H1 (cell line): Measurements from ENCODE around the gene MGMT. TPM values are rescaled to one million over a fixed set of nuclear protein-coding genes. Genes with fewer than 3 reads are reported as not detected.

Experiments
- CTCF ChIA-PET: fragments of 300-600 bp; sonication (Branson Sonifier 250); formaldehyde crosslinking; loops from one replicate; lab custom pipeline; 2021; ENCODE audit not compliant: partially characterized antibody; lab: Charles Lee
- POLR2A ChIA-PET: fragments of 300-600 bp; sonication (Branson Sonifier 250); formaldehyde crosslinking; loops from one replicate; lab custom pipeline; 2021; ENCODE audit warnings: inconsistent platforms; ENCODE audit not compliant: partially characterized antibody; lab: Charles Lee
- DNase-seq, 2 experiments: peaks; one replicate each; pipeline versions ENCODE4 v3.0.0 to v3.0.0-alpha.2; 2010 to 2022; ENCODE audit warnings: low spot score in 2 of 2, low read depth in 1 of 2, mixed read lengths in 1 of 2
- FAIRE-seq: peaks from 2 replicates; lab custom pipeline; 2011; peaks lifted over from hg19 to GRCh38; lab: Jason Lieb, UNC
- H2AFZ ChIP-seq: 2 replicates; pipeline ENCODE4 v1.8.1; 2012; ENCODE audit warnings: low read length, inconsistent platforms
- H2AK5ac ChIP-seq: 2 replicates; pipeline ENCODE4 v1.6.1; 2013; ENCODE audit warnings: low read depth, low read length
- H2BK120ac ChIP-seq: replicated peaks from 2 replicates; pipeline ENCODE3; 2013; ENCODE audit warnings: low read depth, low read length, inconsistent platforms
- H2BK12ac ChIP-seq: 2 replicates; pipeline ENCODE4 v1.6.1; 2013; ENCODE audit warnings: low read depth, low read length
- H2BK15ac ChIP-seq: 2 replicates; pipeline ENCODE4 v1.6.1; 2013; ENCODE audit warnings: low read length
- H2BK20ac ChIP-seq: 2 replicates; pipeline ENCODE4 v1.6.1; 2013; ENCODE audit warnings: low read length
- H2BK5ac ChIP-seq: 2 replicates; pipeline ENCODE4 v1.6.1; 2013; ENCODE audit warnings: low read depth, low read length
- H3K14ac ChIP-seq: 2 replicates; pipeline ENCODE4 v1.6.1; 2013; ENCODE audit warnings: inconsistent platforms; ENCODE audit not compliant: insufficient read length
- H3K18ac ChIP-seq: 2 replicates; pipeline ENCODE4 v1.6.1; 2013; ENCODE audit warnings: low read length; ENCODE audit errors: extremely low read depth
- H3K23ac ChIP-seq: 2 replicates; pipeline ENCODE4 v1.6.1; 2013; ENCODE audit warnings: inconsistent platforms; ENCODE audit not compliant: insufficient read length
- H3K23me2 ChIP-seq: 2 replicates; pipeline ENCODE4 v1.6.1; 2013; ENCODE audit warnings: low read depth, low read length
- H3K27ac ChIP-seq: 2 replicates; pipeline ENCODE4 v1.6.1; 2011; ENCODE audit warnings: low read depth, low read length, inconsistent platforms
- H3K27me3 ChIP-seq, 4 experiments: replicated peaks in 1 of 4; 1 replicate in 1 of 4; 2 replicates in 3 of 4; pipeline versions ENCODE4 v1.6.1 to v1.8.1; 2011 to 2013; ENCODE audit warnings: low read length in 3 of 4, mild to moderate bottlenecking in 3 of 4, inconsistent platforms in 2 of 4, mixed read lengths in 2 of 4, moderate library complexity in 1 of 4; ENCODE audit not compliant: control insufficient read depth in 3 of 4, insufficient read depth in 3 of 4; ENCODE audit errors: extremely low read depth in 1 of 4
- H3K36me3 ChIP-seq, 4 experiments: 2 replicates each; pipeline versions ENCODE4 v1.6.1 to v1.8.1; 2011 to 2013; ENCODE audit warnings: mild to moderate bottlenecking in 4 of 4, low read length in 3 of 4, moderate library complexity in 2 of 4, control low read depth in 1 of 4, inconsistent platforms in 1 of 4; ENCODE audit not compliant: insufficient read depth in 4 of 4, control insufficient read depth in 2 of 4
- H3K4ac ChIP-seq: replicated peaks from 2 replicates; pipeline ENCODE3; 2013; ENCODE audit warnings: low read length, low read depth, mixed read lengths, inconsistent platforms; ENCODE audit not compliant: insufficient read length
- H3K4me1 ChIP-seq, 4 experiments: replicated peaks in 1 of 4; 1 replicate in 1 of 4; 2 replicates in 3 of 4; pipeline versions ENCODE4 v1.6.1 to v1.8.1; 2011 to 2013; ENCODE audit warnings: low read length in 3 of 4, inconsistent platforms in 2 of 4, mixed read lengths in 1 of 4; ENCODE audit not compliant: insufficient read depth in 4 of 4, control insufficient read depth in 3 of 4
- H3K4me2 ChIP-seq, 2 experiments: 2 replicates each; pipeline versions ENCODE4 v1.6.1 to v1.8.1; 2011 to 2013; ENCODE audit warnings: low read depth in 2 of 2, low read length in 2 of 2, control low read depth in 1 of 2, inconsistent platforms in 1 of 2, mild to moderate bottlenecking in 1 of 2; ENCODE audit not compliant: insufficient read depth in 1 of 2
- H3K4me3 ChIP-seq, 4 experiments: fragments of 200-600, 300-600 bp in 1 of 4; sonication (generic), shearing (Covaris generic), sonication (Bioruptor Twin) in 1 of 4; 2 replicates each; pipeline versions ENCODE4 v1.5.1 to v1.8.1; 2011 to 2016; ENCODE audit warnings: low read length in 4 of 4, low read depth in 3 of 4, control low read depth in 2 of 4, inconsistent platforms in 2 of 4, mild to moderate bottlenecking in 2 of 4, mixed read lengths in 1 of 4, moderate library complexity in 1 of 4; ENCODE audit not compliant: insufficient read depth in 2 of 4; ENCODE audit errors: extremely low read depth in 1 of 4
- H3K56ac ChIP-seq: replicated peaks from 2 replicates; pipeline ENCODE3; 2013; ENCODE audit warnings: low read depth, mild to moderate bottlenecking, mixed read lengths, low read length, inconsistent platforms; ENCODE audit not compliant: insufficient read length
- H3K79me1 ChIP-seq: 2 replicates; pipeline ENCODE4 v1.6.1; 2013; ENCODE audit warnings: low read depth, low read length, control low read depth
- H3K79me2 ChIP-seq, 2 experiments: 2 replicates each; pipeline versions ENCODE4 v1.6.1 to v1.8.1; 2012 to 2013; ENCODE audit warnings: low read length in 2 of 2, mild to moderate bottlenecking in 2 of 2, inconsistent platforms in 1 of 2; ENCODE audit not compliant: insufficient read depth in 2 of 2, control insufficient read depth in 1 of 2
- H3K9ac ChIP-seq, 4 experiments: replicated peaks in 1 of 4; 1 replicate in 1 of 4; 2 replicates in 3 of 4; pipeline versions ENCODE4 v1.6.1 to v1.8.1; 2011 to 2013; ENCODE audit warnings: low read depth in 3 of 4, low read length in 3 of 4, control low read depth in 2 of 4, mild to moderate bottlenecking in 2 of 4, moderate library complexity in 2 of 4, inconsistent platforms in 1 of 4; ENCODE audit errors: extremely low read depth in 1 of 4
- H3K9me3 ChIP-seq, 2 experiments: 2 replicates each; pipeline versions ENCODE4 v1.6.1 to v1.8.1; 2012 to 2013; ENCODE audit warnings: mild to moderate bottlenecking in 2 of 2, moderate library complexity in 2 of 2, control low read depth in 1 of 2, inconsistent platforms in 1 of 2, low read depth in 1 of 2, low read length in 1 of 2, mixed read lengths in 1 of 2; ENCODE audit not compliant: insufficient read depth in 2 of 2
- H4K20me1 ChIP-seq, 2 experiments: replicated peaks in 1 of 2; 2 replicates each; pipeline versions ENCODE3 to v1.8.1; 2011 to 2013; ENCODE audit warnings: inconsistent platforms in 2 of 2, low read length in 2 of 2, mild to moderate bottlenecking in 1 of 2; ENCODE audit not compliant: insufficient read depth in 2 of 2, control insufficient read depth in 1 of 2
- H4K5ac ChIP-seq: 2 replicates; pipeline ENCODE4 v1.6.1; 2013; ENCODE audit warnings: low read length, low read depth, mixed read lengths, inconsistent platforms; ENCODE audit not compliant: insufficient read length
- H4K8ac ChIP-seq: 2 replicates; pipeline ENCODE4 v1.8.0; 2013; ENCODE audit warnings: mild to moderate bottlenecking, moderate library complexity, low read length, inconsistent platforms; ENCODE audit not compliant: insufficient read depth; ENCODE audit errors: extremely low read depth
- H4K91ac ChIP-seq: replicated peaks from 2 replicates; pipeline ENCODE3; 2013; ENCODE audit warnings: low read length, mixed read lengths, inconsistent platforms; ENCODE audit not compliant: insufficient read length
- CBX5 ChIP-seq: fragments of 300-800, 300-1000 bp; sonication (generic); IDR thresholded peaks from 2 replicates; pipeline ENCODE4 v1.7.1; 2016; ENCODE audit warnings: antibody characterized with exemption, low read length, low read depth
- HDAC2 ChIP-seq, 2 experiments: fragments of 300-600 bp in 1 of 2; sonication (generic) in 1 of 2; IDR thresholded peaks; 2 replicates each; pipeline ENCODE4 v1.6.1; 2011 to 2012; ENCODE audit warnings: low read depth in 2 of 2, low read length in 2 of 2, mild to moderate bottlenecking in 2 of 2, moderate library complexity in 2 of 2, borderline replicate concordance in 1 of 2, inconsistent platforms in 1 of 2
- HDAC6 ChIP-seq: IDR thresholded peaks from one replicate; pipeline ENCODE4 v1.7.1; 2012; ENCODE audit warnings: low read depth, mild to moderate bottlenecking, inconsistent platforms, low read length, moderate library complexity
- KDM1A ChIP-seq: fragments of 200-600, 300-600 bp; sonication (generic); IDR thresholded peaks from 2 replicates; pipeline ENCODE4 v1.7.1; 2016; ENCODE audit warnings: mild to moderate bottlenecking, low read length, borderline replicate concordance
- PHF8 ChIP-seq: fragments of 200-600 bp; sonication (generic); conservative IDR thresholded peaks from 2 replicates; pipeline ENCODE4 v1.7.1; 2012; ENCODE audit warnings: low read depth, mild to moderate bottlenecking, inconsistent platforms, low read length, moderate library complexity
- POLR2AphosphoS5 ChIP-seq: IDR thresholded peaks from 2 replicates; pipeline ENCODE4 v1.6.1; 2011; ENCODE audit warnings: low read depth, low read length
- POU5F1 ChIP-seq: IDR thresholded peaks from 2 replicates; pipeline ENCODE4 v1.6.1; 2011; ENCODE audit warnings: low read depth, mild to moderate bottlenecking, low read length, moderate library complexity
- SP1 ChIP-seq: IDR thresholded peaks from 2 replicates; pipeline ENCODE4 v1.6.1; 2011; ENCODE audit warnings: low read depth, low read length
- SUZ12 ChIP-seq: fragments of 200-600 bp; sonication (generic); IDR thresholded peaks from 2 replicates; pipeline ENCODE4 v1.6.1; 2012; ENCODE audit warnings: mild to moderate bottlenecking, inconsistent platforms, low read length, moderate library complexity, mixed read lengths
- TAF7 ChIP-seq: optimal IDR thresholded peaks from 2 replicates; pipeline ENCODE3; 2011; ENCODE audit warnings: low read depth, mild to moderate bottlenecking, inconsistent platforms, low read length, moderate library complexity, borderline replicate concordance
- TCF12 ChIP-seq: IDR thresholded peaks from 2 replicates; pipeline ENCODE4 v1.6.1; 2011; ENCODE audit warnings: low read depth, mild to moderate bottlenecking, low read length
- YY1 ChIP-seq: IDR thresholded peaks from 2 replicates; pipeline ENCODE4 v1.6.1; 2011; ENCODE audit warnings: low read depth, mild to moderate bottlenecking, low read length
- WGBS, 2 experiments: shearing (Covaris generic) in 1 of 2; methylation state at CpG; one replicate each; pipeline versions ENCODE4 v1.1.6 to v1.1.7; 2013 to 2015; ENCODE audit warnings: low lambda C conversion rate in 2 of 2, mixed read lengths in 2 of 2, inconsistent platforms in 1 of 2, low coverage in 1 of 2, missing lambda C conversion rate in 1 of 2; ENCODE audit not compliant: insufficient replicate concordance in 2 of 2, insufficient coverage in 1 of 2, insufficient read length in 1 of 2; ENCODE audit errors: extremely low coverage in 1 of 2, missing lambda C conversion rate in 1 of 2; 5-methylcytosine and 5-hydroxymethylcytosine counted together
- polyA plus RNA-seq, 7 experiments: library from polyadenylated mRNA; depleted of rRNA in 3 of 7; stranded (reverse) in 5 of 7; unstranded in 2 of 7; fragments of >200 nt in 5 of 7; fragments of 200-250 nt in 2 of 7; gene quantifications; 1 replicate in 5 of 7; 2 replicates in 1 of 7; 4 replicates in 1 of 7; pipeline versions ENCODE4 v1.2.1 to v1.2.3, GENCODE V29; 2011 to 2013; ENCODE audit warnings: missing spikeins in 2 of 7, mixed read lengths in 2 of 7
- total RNA-seq: library from RNA; stranded (reverse); fragmentation: NEBNext Ultra II Directional; extraction: Animal tissue kit (Norgen Biotek cat#: 25700); gene quantifications from 2 replicates; pipeline ENCODE4 v1.2.1, GENCODE V29; 2021

MGMT gene
- total and polyA plus RNA-seq, 2 of the 8 experiments (the other 6 are each of a cell fraction or from before 2014, with no cell fraction given): 9.9 to 10.7 TPM

GRCh38 chr10:129780901-129781795 is 314.1 kb downstream of the MGMT start:
- FAIRE-seq (no peak), DNase-seq (no peak)
- TF ChIP-seq POLR2AphosphoS5: no peak
- TF ChIP-seq TAF7: no peak
- TF ChIP-seq TCF12: no peak
- no peak for TF ChIP-seq HDAC2 (IDR thresholded peaks at IDR 0.05; ENCODE audit: borderline replicate concordance in 1 of 2, low read depth in 2 of 2, low read length in 2 of 2)
- no peak for TF ChIP-seq YY1
- TF ChIP-seq SUZ12: no peak
- TF ChIP-seq HDAC6: no peak
- TF ChIP-seq CBX5: no peak
- TF ChIP-seq KDM1A: no peak
- TF ChIP-seq POU5F1: no peak
- no peak for TF ChIP-seq PHF8
- no peak for TF ChIP-seq SP1
- Histone ChIP-seq H3K23ac (no peak overlapping the region), H3K4me3 (no peak overlapping the region), H3K36me3 (no peaks in the 10 kb centered on the region), H2AK5ac (no peak overlapping the region), H2AFZ (no peak overlapping the region), H3K4ac (no peak overlapping the region), H3K14ac (no peak overlapping the region), H4K91ac (no peak overlapping the region), H3K9me3 (no peaks in the 10 kb centered on the region), H3K56ac (no peak overlapping the region), H3K79me1 (no peaks in the 10 kb centered on the region), H3K79me2 (no peaks in the 10 kb centered on the region), H3K23me2 (no peaks in the 10 kb centered on the region; the same call in 1 of the 2 replicates), H2BK120ac (no peak overlapping the region), H3K27ac (no peak overlapping the region), H2BK20ac (no peak overlapping the region), H2BK5ac (no peak overlapping the region), H4K8ac (no peak overlapping the region), H3K4me1 (no peaks in the 10 kb centered on the region), H3K9ac (no peak overlapping the region), H3K27me3 (no peaks in the 10 kb centered on the region), H2BK15ac (no peak overlapping the region), H4K20me1 (no peaks in the 10 kb centered on the region), H3K18ac (no peak overlapping the region), H4K5ac (no peak overlapping the region), H2BK12ac (0 out of 2 replicates have a peak overlapping the region, but pooled peaks have one; percentile 3), H3K4me2 (no peak overlapping the region)
- POLR2A ChIA-PET: interaction anchor here (0.6 kb wide), 1 partner anchor 489 kb away, joined by 3 read pairs; no protein-coding TSS in a partner anchor
- 92% methylated on average over 20 of the region's 20 CpGs; no CpG with 5 or more reads in 1 of the 2 experiments for WGBS, 2 experiments
- CTCF ChIA-PET: interaction anchor here (1.0 to 2.1 kb wide), 3 partner anchors 11 to 149 kb away, joined by 3 to 5 read pairs (median 5); no protein-coding TSS in a partner anchor
